H1 (cell line): ENCODE results near the gene VAV2. TPM values are rescaled to one million over a fixed set of nuclear protein-coding genes. Genes with fewer than 3 reads are reported as not detected.

ENCODE experiments used
- SIN3A ChIP-seq, 2 experiments: IDR thresholded peaks in 1 of 2; conservative IDR thresholded peaks in 1 of 2; 2 replicates each; pipeline ENCODE4 v1.6.1; 2011 to 2012; ENCODE audit warnings: low read length in 2 of 2, improper control_type of control experiment in 1 of 2, low read depth in 1 of 2, mild to moderate bottlenecking in 1 of 2
- USF2 ChIP-seq: IDR thresholded peaks from 2 replicates; pipeline ENCODE4 v1.6.1; 2011; ENCODE audit warnings: low read length, improper control_type of control experiment
- polyA plus RNA-seq, 7 experiments: library from polyadenylated mRNA; depleted of rRNA in 3 of 7; stranded (reverse) in 5 of 7; unstranded in 2 of 7; fragments of >200 nt in 5 of 7; fragments of 200-250 nt in 2 of 7; gene quantifications; 1 replicate in 5 of 7; 2 replicates in 1 of 7; 4 replicates in 1 of 7; pipeline versions ENCODE4 v1.2.1 to v1.2.3, GENCODE V29; 2011 to 2013; ENCODE audit warnings: missing spikeins in 2 of 7, mixed read lengths in 2 of 7
- total RNA-seq: library from RNA; stranded (reverse); fragmentation: NEBNext Ultra II Directional; extraction: Animal tissue kit (Norgen Biotek cat#: 25700); gene quantifications from 2 replicates; pipeline ENCODE4 v1.2.1, GENCODE V29; 2021

VAV2 gene
- total and polyA plus RNA-seq, 2 of the 8 experiments (the other 6 are each of a cell fraction or from before 2014, with no cell fraction given), result 13.6 to 37.6 TPM

- TF ChIP-seq SIN3A (conservative IDR thresholded peaks at IDR 0.05 in 1 of 2, IDR thresholded peaks at IDR 0.05 in 1 of 2; ENCODE audit: low read depth in 1 of 2, low read length in 2 of 2), result no peak
- no peak for TF ChIP-seq USF2
- TF ChIP-seq, all 59 proteins: peak for 0
Measured at GRCh38 chr9:133939845-133940244, 52.3 kb downstream of the VAV2 start (continued).
